Right atrium auricular region (tissue), 2 donors: ENCODE results near the gene THSD4. TPM values are rescaled to one million over a fixed set of nuclear protein-coding genes. Genes with fewer than 3 reads are reported as not detected.

ENCODE experiments used
- DNase-seq: peaks from one replicate; pipeline ENCODE4 v3.0.0-alpha.2; 2019; ENCODE audit warnings: low spot score
- H3K27ac ChIP-seq, 2 donors: fragments of 200-600 bp; sonication (generic); 1 replicate in 1 of 2; 2 replicates in 1 of 2; pipeline ENCODE4 v1.5.1; 2016 to 2019
- H3K27me3 ChIP-seq, 2 donors: fragments of 200-600 bp; sonication (generic); one replicate each; pipeline versions ENCODE4 v1.5.1 to v1.6.0; 2017 to 2019
- H3K36me3 ChIP-seq: fragments of 200-600 bp; sonication (generic); one replicate; pipeline ENCODE4 v1.5.1; 2016
- H3K4me1 ChIP-seq, 2 donors: fragments of 200-600 bp; sonication (generic); one replicate each; pipeline versions ENCODE4 v1.5.1 to v1.6.0; 2017 to 2019
- H3K4me3 ChIP-seq, 2 donors: fragments of 200-600 bp; sonication (generic); 1 replicate in 1 of 2; 2 replicates in 1 of 2; pipeline ENCODE4 v1.5.1; 2017 to 2019; ENCODE audit warnings: mild to moderate bottlenecking in 1 of 2, moderate library complexity in 1 of 2
- H3K9me3 ChIP-seq, 2 donors: fragments of 200-600 bp; sonication (generic); one replicate each; pipeline ENCODE4 v1.5.1; 2019
- total RNA-seq, 2 donors: library from RNA; depleted of rRNA; stranded (reverse); fragments of >200 nt; gene quantifications; one replicate each; pipeline ENCODE4 v1.1.0, GENCODE V29; 2016
- TF ChIP-seq, protein P1 (sequence below), 2 donors: fragments of 200-600 bp; sonication (generic); IDR thresholded peaks; one replicate each; pipeline ENCODE4 v1.5.1; 2019; ENCODE audit warnings: antibody characterized with exemption in 2 of 2

Gene THSD4
- total RNA-seq, 2 donors from 2014 or later: 41.2 to 85.3 TPM

DNA sequence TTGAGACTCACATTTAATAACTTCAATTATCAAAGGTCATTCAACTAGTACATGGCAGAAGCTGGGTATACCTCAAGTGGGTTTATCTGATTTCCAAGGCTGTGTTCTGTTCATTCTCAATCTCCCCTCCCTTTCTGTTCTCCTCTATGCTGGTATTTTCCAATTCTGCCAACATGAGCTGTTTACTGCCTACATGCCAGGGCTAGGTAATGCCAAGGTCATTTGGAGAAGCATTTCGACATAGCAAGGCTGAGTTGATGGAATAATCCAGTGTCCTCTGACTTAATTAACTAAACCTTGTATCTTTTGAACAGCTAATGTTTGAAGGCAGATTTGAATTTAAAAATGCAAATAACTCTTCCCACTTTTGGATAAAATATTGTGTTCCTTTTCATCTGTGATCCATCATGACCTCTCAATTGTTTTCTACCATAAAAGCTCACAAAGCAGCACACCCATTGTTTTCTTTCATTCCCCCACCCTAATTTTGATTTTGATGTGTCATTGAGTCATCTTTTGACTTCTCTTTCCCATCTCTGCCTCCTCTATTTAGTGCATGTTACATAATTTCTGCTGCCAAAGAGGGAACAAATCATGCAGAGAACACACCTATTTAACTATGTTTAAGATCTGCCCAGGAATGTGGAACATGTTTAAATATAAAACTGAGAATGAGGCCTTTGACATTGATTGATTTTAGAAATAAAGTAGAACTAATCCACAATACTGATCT, 386.2 kb downstream of the THSD4 start:
- H3K9me3 ChIP-seq: peaks cover 0 to 12% of the 10 kb centered on the region in 2 donors
- H3K27ac ChIP-seq: peak overlapping the region; percentile 54 to 75
- DNase-seq: no peak
- H3K4me1 ChIP-seq: peaks cover 0 to 4% of the 10 kb centered on the region in 2 donors
- no peaks in the 10 kb centered on the region for H3K36me3 ChIP-seq
- no peak overlapping the region for H3K4me3 ChIP-seq
- TF ChIP-seq, protein P1, sequence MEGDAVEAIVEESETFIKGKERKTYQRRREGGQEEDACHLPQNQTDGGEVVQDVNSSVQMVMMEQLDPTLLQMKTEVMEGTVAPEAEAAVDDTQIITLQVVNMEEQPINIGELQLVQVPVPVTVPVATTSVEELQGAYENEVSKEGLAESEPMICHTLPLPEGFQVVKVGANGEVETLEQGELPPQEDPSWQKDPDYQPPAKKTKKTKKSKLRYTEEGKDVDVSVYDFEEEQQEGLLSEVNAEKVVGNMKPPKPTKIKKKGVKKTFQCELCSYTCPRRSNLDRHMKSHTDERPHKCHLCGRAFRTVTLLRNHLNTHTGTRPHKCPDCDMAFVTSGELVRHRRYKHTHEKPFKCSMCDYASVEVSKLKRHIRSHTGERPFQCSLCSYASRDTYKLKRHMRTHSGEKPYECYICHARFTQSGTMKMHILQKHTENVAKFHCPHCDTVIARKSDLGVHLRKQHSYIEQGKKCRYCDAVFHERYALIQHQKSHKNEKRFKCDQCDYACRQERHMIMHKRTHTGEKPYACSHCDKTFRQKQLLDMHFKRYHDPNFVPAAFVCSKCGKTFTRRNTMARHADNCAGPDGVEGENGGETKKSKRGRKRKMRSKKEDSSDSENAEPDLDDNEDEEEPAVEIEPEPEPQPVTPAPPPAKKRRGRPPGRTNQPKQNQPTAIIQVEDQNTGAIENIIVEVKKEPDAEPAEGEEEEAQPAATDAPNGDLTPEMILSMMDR (IDR thresholded peaks at IDR 0.05): no peak
- H3K27me3 ChIP-seq: no peaks in the 10 kb centered on the region

DNA sequence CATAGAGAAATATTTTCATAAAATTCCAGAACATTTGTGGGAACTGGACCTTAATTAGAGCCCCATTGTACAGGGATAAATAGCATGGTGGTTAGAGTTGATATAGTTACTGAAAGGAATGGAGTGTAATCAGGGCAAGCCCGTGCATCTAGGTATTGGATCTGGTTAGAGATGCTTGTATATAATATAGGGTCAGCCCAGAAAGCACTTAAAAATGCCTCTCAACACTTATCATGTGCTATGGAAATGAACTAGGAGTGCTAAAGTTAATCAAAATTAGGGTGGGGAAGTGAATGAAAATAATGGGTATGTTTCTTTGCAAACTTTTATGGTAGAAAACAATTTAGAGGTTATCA, 386.8 kb downstream of the THSD4 start:
- H3K36me3 ChIP-seq: no peaks in the 10 kb centered on the region
- no peaks in the 10 kb centered on the region for H3K4me1 ChIP-seq
- no peaks in the 10 kb centered on the region for H3K27me3 ChIP-seq
- H3K9me3 ChIP-seq: peaks cover 0 to 12% of the 10 kb centered on the region in 2 donors
- H3K4me3 ChIP-seq: no peak overlapping the region
- DNase-seq: no peak
- peak overlapping the region in 1 of 2 donors; percentile 75 for H3K27ac ChIP-seq
- TF ChIP-seq, protein P1 (IDR thresholded peaks at IDR 0.05): no peak

DNA sequence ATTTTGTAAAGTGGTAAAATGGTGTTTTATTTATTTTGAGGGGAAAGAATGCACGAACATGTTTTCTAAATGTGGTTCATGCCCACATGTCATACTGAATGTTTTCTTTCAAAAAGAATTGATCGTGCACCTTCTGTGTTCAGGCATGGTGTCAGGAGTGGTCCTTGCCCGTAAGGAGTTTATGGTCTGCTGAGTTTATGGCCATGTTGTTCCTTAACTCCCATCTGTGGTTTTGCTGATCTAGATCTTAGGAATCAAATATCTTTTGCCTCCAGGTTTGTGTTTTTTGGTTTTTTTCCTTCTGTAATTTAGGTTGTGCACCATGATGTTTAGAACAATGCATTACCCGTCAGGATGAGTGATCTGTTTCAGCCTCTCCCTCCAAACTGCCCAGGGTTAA, 390.7 kb downstream of the THSD4 start:
- Histone ChIP-seq H3K9me3 (no peaks in the 10 kb centered on the region), H3K27ac (no peak overlapping the region), H3K4me3 (no peak overlapping the region), H3K4me1 (peaks cover 0 to 9% of the 10 kb centered on the region in 2 donors), H3K36me3 (no peaks in the 10 kb centered on the region), H3K27me3 (no peaks in the 10 kb centered on the region)
- no peak for DNase-seq
- TF ChIP-seq, protein P1 (IDR thresholded peaks at IDR 0.05): no peak

DNA sequence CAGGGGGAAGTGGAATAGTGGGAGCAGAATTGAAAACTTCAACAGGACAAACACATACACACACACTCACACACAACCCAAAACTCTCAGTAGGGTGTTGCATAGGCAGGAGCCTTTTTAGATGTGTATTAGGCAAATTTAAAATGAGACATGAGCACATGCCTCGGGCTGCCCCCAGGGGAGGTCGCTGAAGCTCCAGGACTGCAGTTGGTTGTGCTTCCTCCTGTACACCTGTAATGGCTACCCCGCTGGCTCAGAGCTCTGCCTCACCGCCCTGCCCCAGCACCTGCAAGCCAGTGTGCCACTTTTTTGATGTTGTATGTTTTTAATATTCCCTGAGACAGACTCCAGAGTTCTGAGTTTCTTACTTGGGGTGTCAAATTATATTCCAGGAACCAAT, 391.7 kb downstream of the THSD4 start:
- DNase-seq: no peak
- TF ChIP-seq, protein P1 (IDR thresholded peaks at IDR 0.05): no peak
- H3K27ac ChIP-seq: no peak overlapping the region
- no peaks in the 10 kb centered on the region for H3K9me3 ChIP-seq
- no peak overlapping the region for H3K4me3 ChIP-seq
- no peaks in the 10 kb centered on the region for H3K27me3 ChIP-seq
- H3K4me1 ChIP-seq: peaks cover 0 to 10% of the 10 kb centered on the region in 2 donors
- H3K36me3 ChIP-seq: no peaks in the 10 kb centered on the region

DNA sequence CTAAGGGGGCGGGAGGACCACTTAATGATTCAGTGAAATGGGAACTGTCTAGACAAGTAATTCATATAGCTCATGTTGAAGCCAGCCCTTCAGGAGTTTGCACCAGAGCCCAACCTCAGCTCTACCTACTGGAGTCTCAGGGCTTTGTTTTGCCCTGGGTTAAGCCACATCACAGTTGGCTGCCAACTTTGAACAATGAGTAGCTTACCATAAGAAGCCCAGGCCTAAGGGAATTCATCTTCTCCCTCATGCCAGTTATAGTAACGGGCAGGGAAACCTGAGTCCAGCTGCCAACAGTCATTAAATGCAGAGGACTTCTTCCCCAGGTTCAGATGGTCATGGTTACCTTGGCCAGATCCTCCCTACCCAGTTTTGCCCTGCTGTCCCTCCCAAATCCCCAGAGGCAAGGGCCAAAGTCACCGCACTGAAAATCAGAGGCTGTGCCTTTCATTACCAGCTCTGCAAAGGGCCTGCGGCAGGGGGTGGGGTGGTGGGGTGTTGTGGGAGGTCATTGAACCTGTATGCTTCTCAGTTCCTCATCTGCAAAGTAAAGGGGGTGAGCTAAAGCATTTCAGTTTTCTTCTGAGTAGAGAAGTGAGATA, 392.9 kb downstream of the THSD4 start:
- Histone ChIP-seq H3K9me3 (no peaks in the 10 kb centered on the region), H3K36me3 (no peaks in the 10 kb centered on the region), H3K4me1 (peaks cover 0 to 14% of the 10 kb centered on the region in 2 donors), H3K27ac (no peak overlapping the region), H3K27me3 (no peaks in the 10 kb centered on the region), H3K4me3 (no peak overlapping the region)
- TF ChIP-seq, protein P1 (IDR thresholded peaks at IDR 0.05): no peak
- DNase-seq: no peak
